ENCODE results near the gene IQCF6.

- TF ChIP-seq, protein P1, sequence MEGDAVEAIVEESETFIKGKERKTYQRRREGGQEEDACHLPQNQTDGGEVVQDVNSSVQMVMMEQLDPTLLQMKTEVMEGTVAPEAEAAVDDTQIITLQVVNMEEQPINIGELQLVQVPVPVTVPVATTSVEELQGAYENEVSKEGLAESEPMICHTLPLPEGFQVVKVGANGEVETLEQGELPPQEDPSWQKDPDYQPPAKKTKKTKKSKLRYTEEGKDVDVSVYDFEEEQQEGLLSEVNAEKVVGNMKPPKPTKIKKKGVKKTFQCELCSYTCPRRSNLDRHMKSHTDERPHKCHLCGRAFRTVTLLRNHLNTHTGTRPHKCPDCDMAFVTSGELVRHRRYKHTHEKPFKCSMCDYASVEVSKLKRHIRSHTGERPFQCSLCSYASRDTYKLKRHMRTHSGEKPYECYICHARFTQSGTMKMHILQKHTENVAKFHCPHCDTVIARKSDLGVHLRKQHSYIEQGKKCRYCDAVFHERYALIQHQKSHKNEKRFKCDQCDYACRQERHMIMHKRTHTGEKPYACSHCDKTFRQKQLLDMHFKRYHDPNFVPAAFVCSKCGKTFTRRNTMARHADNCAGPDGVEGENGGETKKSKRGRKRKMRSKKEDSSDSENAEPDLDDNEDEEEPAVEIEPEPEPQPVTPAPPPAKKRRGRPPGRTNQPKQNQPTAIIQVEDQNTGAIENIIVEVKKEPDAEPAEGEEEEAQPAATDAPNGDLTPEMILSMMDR (conservative IDR thresholded peaks at IDR 0.05; ENCODE audit: low read length), result no peak
- no peak for TF ChIP-seq EZH2phosphoT487 (IDR thresholded peaks at IDR 0.05; ENCODE audit: borderline replicate concordance)
Measured at GRCh38 chr3:51786267-51786666, 7.2 kb upstream of the IQCF6 start.
